Adrenal gland (tissue), 5 donors: ENCODE data around the gene GDF10.

Experiments
- CTCF ChIP-seq, 6 experiments: fragments of 450-650 bp in 4 of 6; fragments of 200-600 bp in 2 of 6; sonication (generic) in 1 of 6; IDR thresholded peaks; 1 replicate in 5 of 6; 2 replicates in 1 of 6; pipeline versions ENCODE4 v1.5.1 to v1.8.0; 2016 to 2021; ENCODE audit warnings: antibody characterized with exemption in 6 of 6, mild to moderate bottlenecking in 2 of 6, moderate library complexity in 1 of 6
- POLR2A ChIP-seq, 2 donors: fragments of 450-650 bp; IDR thresholded peaks; one replicate each; pipeline ENCODE4 v1.6.1; 2017; ENCODE audit warnings: antibody characterized with exemption in 2 of 2, mild to moderate bottlenecking in 2 of 2, moderate library complexity in 1 of 2
- donor health status: DM: no; HTN: no; CAD: no.

GRCh38 chr10:47314416-47314970 is 14.5 kb downstream of the GDF10 start:
- TF ChIP-seq POLR2A (IDR thresholded peaks at IDR 0.05) = no peak
- no peak for TF ChIP-seq CTCF (IDR thresholded peaks at IDR 0.05)
